Testis (tissue), 3 donors: ENCODE measurements around the gene DNAJC5. TPM values are rescaled to one million over a fixed set of nuclear protein-coding genes. Genes with fewer than 3 reads are reported as not detected.

Experiments used
- DNase-seq: peaks from one replicate; pipeline ENCODE4 v3.0.0-alpha.2; 2019
- H3K27ac ChIP-seq, 2 donors: fragments of 200-600 bp; sonication (generic); one replicate each; pipeline ENCODE4 v1.5.1; 2019
- H3K27me3 ChIP-seq: fragments of 200-600 bp; sonication (generic); one replicate; pipeline ENCODE4 v1.5.1; 2019
- H3K36me3 ChIP-seq: fragments of 200-600 bp; sonication (generic); one replicate; pipeline ENCODE4 v1.5.1; 2017; ENCODE audit warnings: low read depth; ENCODE audit errors: missing control alignments
- H3K4me1 ChIP-seq: fragments of 200-600 bp; sonication (generic); one replicate; pipeline ENCODE4 v1.5.1; 2019
- H3K4me3 ChIP-seq, 2 donors: fragments of 200-600 bp; sonication (generic); one replicate each; pipeline ENCODE4 v1.5.1; 2017 to 2019
- H3K9me3 ChIP-seq: fragments of 200-600 bp; sonication (generic); one replicate; pipeline ENCODE4 v1.5.1; 2017
- POLR2A ChIP-seq: fragments of 450-650 bp; IDR thresholded peaks from one replicate; pipeline ENCODE4 v1.6.1; 2017; ENCODE audit warnings: antibody characterized with exemption, mild to moderate bottlenecking, moderate library complexity
- WGBS, 2 donors: methylation state at CpG; one replicate each; pipeline ENCODE4 v1.1.5; 2018; 5-methylcytosine and 5-hydroxymethylcytosine counted together
- intact Hi-C: fragments of 100-400 bp; cut with DNase I; formaldehyde crosslinking; loops from one replicate; pipeline ENCODE4 v1.15.1; 2023; ENCODE audit warnings: low total_unique reads
- polyA plus RNA-seq: library from polyadenylated mRNA; stranded (reverse); fragments of 350-450 nt; fragmentation: Illumina TruSeq; extraction: RNeasy Lipid Tissue Mini Kit (QIAGEN cat#74804); gene quantifications from one replicate; pipeline ENCODE4 v1.2.3, GENCODE V29; 2014; ENCODE audit warnings: low read depth, low replicate concordance; ENCODE audit not compliant: insufficient read depth
- total RNA-seq, 2 donors: library from RNA; depleted of rRNA; stranded (reverse); fragments of >200 nt; gene quantifications; one replicate each; pipeline ENCODE4 v1.2.3, GENCODE V29; 2016
- TF ChIP-seq, protein P1 (sequence below), 3 experiments: fragments of 450-650 bp in 2 of 3; fragments of 200-600 bp in 1 of 3; sonication (generic) in 1 of 3; IDR thresholded peaks; one replicate each; pipeline ENCODE4 v1.5.1; 2016 to 2019; ENCODE audit warnings: antibody characterized with exemption in 3 of 3, mild to moderate bottlenecking in 2 of 3, moderate library complexity in 1 of 3

DNAJC5 gene
- total and polyA plus RNA-seq, 3 donors from 2014 or later: 35.6 to 64.8 (median 58.2) TPM

GRCh38 chr20:63882257-63883200, 12.4 kb upstream of the DNAJC5 start:
- no peaks in the 10 kb centered on the region for H3K9me3 ChIP-seq
- H3K27ac ChIP-seq: no peak overlapping the region
- intact Hi-C loops: no loop called here
- no peaks in the 10 kb centered on the region for H3K27me3 ChIP-seq
- WGBS, 2 donors: 88 to 98% methylated on average over 16 to 28 of the region's 28 CpGs
- H3K4me1 ChIP-seq: peaks cover 10% of the 10 kb centered on the region
- H3K36me3 ChIP-seq: no peaks in the 10 kb centered on the region
- TF ChIP-seq POLR2A: no peak
- TF ChIP-seq, protein P1, sequence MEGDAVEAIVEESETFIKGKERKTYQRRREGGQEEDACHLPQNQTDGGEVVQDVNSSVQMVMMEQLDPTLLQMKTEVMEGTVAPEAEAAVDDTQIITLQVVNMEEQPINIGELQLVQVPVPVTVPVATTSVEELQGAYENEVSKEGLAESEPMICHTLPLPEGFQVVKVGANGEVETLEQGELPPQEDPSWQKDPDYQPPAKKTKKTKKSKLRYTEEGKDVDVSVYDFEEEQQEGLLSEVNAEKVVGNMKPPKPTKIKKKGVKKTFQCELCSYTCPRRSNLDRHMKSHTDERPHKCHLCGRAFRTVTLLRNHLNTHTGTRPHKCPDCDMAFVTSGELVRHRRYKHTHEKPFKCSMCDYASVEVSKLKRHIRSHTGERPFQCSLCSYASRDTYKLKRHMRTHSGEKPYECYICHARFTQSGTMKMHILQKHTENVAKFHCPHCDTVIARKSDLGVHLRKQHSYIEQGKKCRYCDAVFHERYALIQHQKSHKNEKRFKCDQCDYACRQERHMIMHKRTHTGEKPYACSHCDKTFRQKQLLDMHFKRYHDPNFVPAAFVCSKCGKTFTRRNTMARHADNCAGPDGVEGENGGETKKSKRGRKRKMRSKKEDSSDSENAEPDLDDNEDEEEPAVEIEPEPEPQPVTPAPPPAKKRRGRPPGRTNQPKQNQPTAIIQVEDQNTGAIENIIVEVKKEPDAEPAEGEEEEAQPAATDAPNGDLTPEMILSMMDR (IDR thresholded peaks at IDR 0.05): no peak
- no peak for DNase-seq
- H3K4me3 ChIP-seq: no peak overlapping the region

DNA sequence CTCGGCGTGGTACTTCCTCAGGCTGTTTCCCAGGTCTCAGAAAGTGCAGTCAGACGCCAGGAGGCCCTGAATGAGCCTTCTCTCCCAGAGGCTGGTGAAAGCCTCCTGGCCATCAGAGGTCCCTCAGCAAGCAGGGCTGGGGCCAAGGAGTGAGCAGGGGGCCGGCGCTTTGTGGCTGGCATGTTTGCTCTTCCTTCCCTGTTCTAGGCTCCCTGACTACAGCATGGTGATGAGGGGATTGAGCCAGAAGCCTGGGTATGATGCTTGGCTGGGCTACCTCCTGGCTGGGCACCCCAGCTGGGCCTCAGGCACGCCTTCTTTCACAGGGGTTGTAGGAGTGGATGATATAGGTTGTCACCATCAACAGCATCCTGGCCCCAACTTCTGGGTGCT, 11.7 kb upstream of the DNAJC5 start:
- Histone ChIP-seq H3K36me3 (no peaks in the 10 kb centered on the region), H3K4me3 (no peak overlapping the region), H3K4me1 (peaks cover 14% of the 10 kb centered on the region), H3K9me3 (no peaks in the 10 kb centered on the region), H3K27me3 (no peaks in the 10 kb centered on the region), H3K27ac (no peak overlapping the region)
- WGBS, 2 donors: 97% methylated on average over 6 of the region's 6 CpGs; no CpG with 5 or more reads in 1 of the 2 donors
- intact Hi-C loops: no loop called here
- DNase-seq: no peak
- no peak for TF ChIP-seq POLR2A
- TF ChIP-seq, protein P1 (IDR thresholded peaks at IDR 0.05): no peak

- TF ChIP-seq, protein P1 (IDR thresholded peaks at IDR 0.05): no peak
- no peak for TF ChIP-seq POLR2A
- H3K9me3 ChIP-seq: no peaks in the 10 kb centered on the region
- intact Hi-C loops: no loop called here
- H3K36me3 ChIP-seq: no peaks in the 10 kb centered on the region
- DNase-seq: no peak
- WGBS, 2 donors: 90% methylated on average over 10 to 21 of the region's 21 CpGs
- H3K4me3 ChIP-seq: no peak overlapping the region
- H3K27ac ChIP-seq: no peak overlapping the region
- peaks cover 14% of the 10 kb centered on the region for H3K4me1 ChIP-seq
- H3K27me3 ChIP-seq: no peaks in the 10 kb centered on the region
Observed at GRCh38 chr20:63884506-63885263, 10.2 kb upstream of the DNAJC5 start.

GRCh38 chr20:63885264-63886053, 9.5 kb upstream of the DNAJC5 start:
- intact Hi-C loops: no loop called here
- WGBS, 2 donors: 89 to 90% methylated on average over 9 to 27 of the region's 27 CpGs
- no peak overlapping the region for H3K27ac ChIP-seq
- no peak overlapping the region for H3K4me3 ChIP-seq
- DNase-seq: no peak
- H3K36me3 ChIP-seq: no peaks in the 10 kb centered on the region
- no peaks in the 10 kb centered on the region for H3K27me3 ChIP-seq
- no peak for TF ChIP-seq POLR2A
- TF ChIP-seq, protein P1 (IDR thresholded peaks at IDR 0.05): no peak
- H3K4me1 ChIP-seq: peaks cover 14% of the 10 kb centered on the region
- no peaks in the 10 kb centered on the region for H3K9me3 ChIP-seq
